Gastrocnemius medialis (tissue), 4 donors: ENCODE results near the gene CPZ.

Experiments
- POLR2A ChIP-seq, 2 donors: fragments of 450-650 bp; IDR thresholded peaks; one replicate each; pipeline ENCODE4 v1.6.1; 2017; ENCODE audit warnings: antibody characterized with exemption in 2 of 2, mild to moderate bottlenecking in 2 of 2, moderate library complexity in 2 of 2
- TF ChIP-seq, protein P1 (sequence below), 5 experiments: fragments of 450-650 bp in 3 of 5; fragments of 200-600 bp in 2 of 5; sonication (generic) in 2 of 5; IDR thresholded peaks in 4 of 5; conservative IDR thresholded peaks in 1 of 5; 1 replicate in 4 of 5; 2 replicates in 1 of 5; pipeline ENCODE4 v1.5.1; 2016 to 2019; ENCODE audit warnings: antibody characterized with exemption in 5 of 5, mild to moderate bottlenecking in 3 of 5, moderate library complexity in 3 of 5

DNA sequence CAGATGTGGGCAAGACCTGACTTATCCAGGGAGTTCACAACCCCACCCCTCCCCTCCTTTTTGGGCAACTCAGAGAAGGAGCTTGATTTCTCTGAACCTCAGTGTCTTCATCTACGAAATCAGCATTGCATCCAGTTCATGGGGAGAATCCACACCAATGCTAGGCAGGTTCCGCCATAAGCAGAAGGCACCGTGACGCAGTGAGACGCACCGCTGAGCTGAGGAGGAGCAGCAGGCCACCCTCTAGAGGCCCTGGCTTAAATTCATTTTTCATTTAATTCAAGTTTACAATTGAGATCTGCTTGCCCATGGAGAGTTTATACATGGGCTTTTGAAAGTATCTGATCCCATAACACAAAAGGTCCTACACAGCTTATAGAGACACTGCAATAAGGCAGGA, 55.7 kb downstream of the CPZ start:
- TF ChIP-seq, protein P1, sequence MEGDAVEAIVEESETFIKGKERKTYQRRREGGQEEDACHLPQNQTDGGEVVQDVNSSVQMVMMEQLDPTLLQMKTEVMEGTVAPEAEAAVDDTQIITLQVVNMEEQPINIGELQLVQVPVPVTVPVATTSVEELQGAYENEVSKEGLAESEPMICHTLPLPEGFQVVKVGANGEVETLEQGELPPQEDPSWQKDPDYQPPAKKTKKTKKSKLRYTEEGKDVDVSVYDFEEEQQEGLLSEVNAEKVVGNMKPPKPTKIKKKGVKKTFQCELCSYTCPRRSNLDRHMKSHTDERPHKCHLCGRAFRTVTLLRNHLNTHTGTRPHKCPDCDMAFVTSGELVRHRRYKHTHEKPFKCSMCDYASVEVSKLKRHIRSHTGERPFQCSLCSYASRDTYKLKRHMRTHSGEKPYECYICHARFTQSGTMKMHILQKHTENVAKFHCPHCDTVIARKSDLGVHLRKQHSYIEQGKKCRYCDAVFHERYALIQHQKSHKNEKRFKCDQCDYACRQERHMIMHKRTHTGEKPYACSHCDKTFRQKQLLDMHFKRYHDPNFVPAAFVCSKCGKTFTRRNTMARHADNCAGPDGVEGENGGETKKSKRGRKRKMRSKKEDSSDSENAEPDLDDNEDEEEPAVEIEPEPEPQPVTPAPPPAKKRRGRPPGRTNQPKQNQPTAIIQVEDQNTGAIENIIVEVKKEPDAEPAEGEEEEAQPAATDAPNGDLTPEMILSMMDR (IDR thresholded peaks at IDR 0.05 in 4 of 5, conservative IDR thresholded peaks at IDR 0.05 in 1 of 5): no peak
- TF ChIP-seq POLR2A (IDR thresholded peaks at IDR 0.05): no peak
